H1 (cell line): ENCODE data around the gene TDRD12.
"Not testable (repeated sequence)": the region's sequence is repeated elsewhere in the genome, so short reads cannot be mapped to it uniquely, and the experiment has no call there.

Experiments
- CEBPB ChIP-seq: IDR thresholded peaks from 2 replicates; pipeline ENCODE4 v1.6.1; 2012; ENCODE audit warnings: low read depth, low read length
- EZH2 ChIP-seq: fragments of 200-600 bp; sonication (generic); IDR thresholded peaks from 2 replicates; pipeline ENCODE4 v1.7.1; 2012; ENCODE audit warnings: low read depth, mild to moderate bottlenecking, moderate library complexity, low read length, inconsistent platforms; ENCODE audit not compliant: severe bottlenecking
- POLR2AphosphoS5 ChIP-seq: IDR thresholded peaks from 2 replicates; pipeline ENCODE4 v1.6.1; 2011; ENCODE audit warnings: low read depth, low read length
- RFX5 ChIP-seq: IDR thresholded peaks from 2 replicates; pipeline ENCODE4 v1.6.1; 2011; ENCODE audit warnings: low read depth, low read length, improper control_type of control experiment, borderline replicate concordance
- TAF1 ChIP-seq: IDR thresholded peaks from 2 replicates; pipeline ENCODE4 v1.6.1; 2011; ENCODE audit warnings: mild to moderate bottlenecking, low read depth, low read length
- TEAD4 ChIP-seq: IDR thresholded peaks from 2 replicates; pipeline ENCODE4 v1.6.1; 2012; ENCODE audit warnings: low read depth, low read length, inconsistent platforms, mixed read lengths
- YY1 ChIP-seq: IDR thresholded peaks from 2 replicates; pipeline ENCODE4 v1.6.1; 2011; ENCODE audit warnings: low read depth, mild to moderate bottlenecking, low read length
- TF ChIP-seq, protein P1 (sequence below), 3 experiments: IDR thresholded peaks; 1 replicate in 2 of 3; 2 replicates in 1 of 3; pipeline versions ENCODE4 v1.5.1 to v1.6.1; 2011; ENCODE audit warnings: low read length in 3 of 3, mild to moderate bottlenecking in 3 of 3, inconsistent platforms in 2 of 3, low read depth in 1 of 3, moderate library complexity in 1 of 3; ENCODE audit not compliant: insufficient read depth in 1 of 3; ENCODE audit errors: control extremely low read depth in 1 of 3
- TF ChIP-seq, protein P2 (sequence below): IDR thresholded peaks from 2 replicates; pipeline ENCODE4 v1.6.1; 2012; ENCODE audit warnings: inconsistent platforms

DNA sequence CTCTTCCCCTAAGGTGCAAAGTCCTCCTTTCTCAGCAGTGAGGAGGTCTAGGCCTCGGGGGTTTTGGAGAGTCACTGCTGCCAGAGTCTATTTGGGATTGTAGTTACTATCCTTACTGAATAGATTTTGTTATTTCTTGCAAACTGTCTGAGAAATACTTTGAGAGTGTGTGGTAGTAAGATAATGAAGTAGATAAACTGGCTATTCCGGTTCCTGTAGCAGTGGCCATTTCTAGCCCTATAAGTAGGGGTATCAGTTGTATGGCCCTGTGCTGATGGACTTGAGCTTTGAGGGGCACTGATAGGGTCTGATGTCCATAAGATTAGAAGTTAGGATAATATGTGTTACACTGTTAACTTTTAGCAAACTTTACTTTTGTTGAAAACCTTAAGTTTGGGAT, 25.3 kb upstream of the TDRD12 start:
- TF ChIP-seq YY1, CEBPB, TEAD4, TAF1, POLR2AphosphoS5, RFX5, EZH2: not testable (repeated sequence)
- TF ChIP-seq, protein P1, sequence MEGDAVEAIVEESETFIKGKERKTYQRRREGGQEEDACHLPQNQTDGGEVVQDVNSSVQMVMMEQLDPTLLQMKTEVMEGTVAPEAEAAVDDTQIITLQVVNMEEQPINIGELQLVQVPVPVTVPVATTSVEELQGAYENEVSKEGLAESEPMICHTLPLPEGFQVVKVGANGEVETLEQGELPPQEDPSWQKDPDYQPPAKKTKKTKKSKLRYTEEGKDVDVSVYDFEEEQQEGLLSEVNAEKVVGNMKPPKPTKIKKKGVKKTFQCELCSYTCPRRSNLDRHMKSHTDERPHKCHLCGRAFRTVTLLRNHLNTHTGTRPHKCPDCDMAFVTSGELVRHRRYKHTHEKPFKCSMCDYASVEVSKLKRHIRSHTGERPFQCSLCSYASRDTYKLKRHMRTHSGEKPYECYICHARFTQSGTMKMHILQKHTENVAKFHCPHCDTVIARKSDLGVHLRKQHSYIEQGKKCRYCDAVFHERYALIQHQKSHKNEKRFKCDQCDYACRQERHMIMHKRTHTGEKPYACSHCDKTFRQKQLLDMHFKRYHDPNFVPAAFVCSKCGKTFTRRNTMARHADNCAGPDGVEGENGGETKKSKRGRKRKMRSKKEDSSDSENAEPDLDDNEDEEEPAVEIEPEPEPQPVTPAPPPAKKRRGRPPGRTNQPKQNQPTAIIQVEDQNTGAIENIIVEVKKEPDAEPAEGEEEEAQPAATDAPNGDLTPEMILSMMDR (IDR thresholded peaks at IDR 0.05; ENCODE audit: control extremely low read depth in 1 of 3, insufficient read depth in 1 of 3, low read depth in 1 of 3, low read length in 3 of 3) = not testable (repeated sequence)
- TF ChIP-seq, protein P2, sequence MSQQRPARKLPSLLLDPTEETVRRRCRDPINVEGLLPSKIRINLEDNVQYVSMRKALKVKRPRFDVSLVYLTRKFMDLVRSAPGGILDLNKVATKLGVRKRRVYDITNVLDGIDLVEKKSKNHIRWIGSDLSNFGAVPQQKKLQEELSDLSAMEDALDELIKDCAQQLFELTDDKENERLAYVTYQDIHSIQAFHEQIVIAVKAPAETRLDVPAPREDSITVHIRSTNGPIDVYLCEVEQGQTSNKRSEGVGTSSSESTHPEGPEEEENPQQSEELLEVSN = not testable (repeated sequence)
